Measurements from ENCODE around the gene FBXL17. TPM values are rescaled to one million over a fixed set of nuclear protein-coding genes. Genes with fewer than 3 reads are reported as not detected.

FBXL17 gene
- polyA plus RNA-seq, 1 of the 3 experiments (the other 2 are of a cell fraction) = 4.4 TPM

DNA sequence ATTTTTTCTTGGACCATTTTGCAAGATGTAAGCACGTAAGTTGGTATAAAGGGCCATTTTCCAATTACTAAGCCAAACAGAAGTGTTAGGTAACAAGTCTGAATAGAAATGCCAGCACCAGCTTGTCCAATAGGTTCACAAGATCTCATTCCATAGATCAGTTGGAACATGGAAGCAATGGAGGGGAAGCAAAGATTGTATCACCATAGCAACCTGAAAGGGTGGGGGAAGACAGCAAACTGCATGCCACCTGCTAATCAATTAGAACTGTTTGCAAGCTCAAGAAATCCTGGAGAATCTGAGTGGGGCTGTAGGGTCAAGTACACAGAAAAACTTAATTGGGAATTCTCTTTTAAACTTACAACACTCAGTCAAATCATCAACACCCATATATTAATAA, 446.3 kb downstream of the FBXL17 start:
- ChIA-PET CTCF (interaction anchor here (1.1 kb wide), 1 partner anchor 158 kb away, joined by 3 read pairs; no protein-coding TSS in a partner anchor), POLR2A (no interaction called here)
- Histone ChIP-seq H3K36me3 (replicated peaks in 1 of 2; ENCODE audit: control insufficient read depth in 1 of 2, insufficient read depth in 2 of 2, low read length in 1 of 2) (no peaks in the 10 kb centered on the region), H3K4me3 (ENCODE audit: low read depth in 2 of 2, low read length in 1 of 2) (no peak overlapping the region), H3K79me2 (ENCODE audit: insufficient read depth) (no peaks in the 10 kb centered on the region), H4K20me1 (ENCODE audit: insufficient read depth) (no peaks in the 10 kb centered on the region), H2AFZ (ENCODE audit: low read depth) (no peak overlapping the region), H3K9me2 (no peaks in the 10 kb centered on the region), H3F3A (replicated peaks; ENCODE audit: insufficient read depth) (no peaks in the 10 kb centered on the region), H3K9ac (no peak overlapping the region), H3K27me3 (ENCODE audit: insufficient read depth) (no peaks in the 10 kb centered on the region), H3K4me2 (no peak overlapping the region), H3K27ac (ENCODE audit: low read depth in 2 of 2, low read length in 1 of 2) (no peak overlapping the region), H3K9me3 (no peaks in the 10 kb centered on the region), H3K4me1 (ENCODE audit: control insufficient read depth in 1 of 2, insufficient read depth in 2 of 2, low read depth in 1 of 2, low read length in 1 of 2) (peaks cover 0 to 6% of the 10 kb centered on the region in 2 experiments; a peak in 1 of 4 replicates)
- TF ChIP-seq TCF12 (IDR thresholded peaks at IDR 0.05) = no peak
- no peak for DNase-seq
- 90% methylated on average over 1 of the region's 1 CpG for WGBS (ENCODE audit: low lambda C conversion rate)

DNA sequence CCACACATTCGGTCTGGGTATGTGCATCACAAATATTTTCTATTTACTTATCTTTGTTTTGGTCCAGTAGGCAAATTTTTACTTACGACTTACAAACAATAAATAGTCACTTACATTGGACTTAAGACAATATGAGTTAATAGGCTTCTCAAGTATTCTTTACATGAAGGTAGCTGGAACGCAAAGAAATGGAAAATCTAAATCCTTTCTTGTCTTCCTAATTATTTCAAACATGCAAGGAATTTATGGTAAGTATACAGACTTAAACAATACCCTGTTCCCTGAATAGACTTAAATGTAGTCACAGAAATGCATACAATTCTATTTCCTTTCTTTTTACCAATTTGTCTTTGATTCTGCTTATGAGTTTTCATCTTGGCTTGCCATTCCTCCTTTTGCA, 448.6 kb downstream of the FBXL17 start:
- WGBS (ENCODE audit: low lambda C conversion rate) = 90% methylated on average over 3 of the region's 3 CpGs
- no peaks in the 10 kb centered on the region for H3K36me3 ChIP-seq (replicated peaks in 1 of 2; ENCODE audit: control insufficient read depth in 1 of 2, insufficient read depth in 2 of 2, low read length in 1 of 2)

DNA sequence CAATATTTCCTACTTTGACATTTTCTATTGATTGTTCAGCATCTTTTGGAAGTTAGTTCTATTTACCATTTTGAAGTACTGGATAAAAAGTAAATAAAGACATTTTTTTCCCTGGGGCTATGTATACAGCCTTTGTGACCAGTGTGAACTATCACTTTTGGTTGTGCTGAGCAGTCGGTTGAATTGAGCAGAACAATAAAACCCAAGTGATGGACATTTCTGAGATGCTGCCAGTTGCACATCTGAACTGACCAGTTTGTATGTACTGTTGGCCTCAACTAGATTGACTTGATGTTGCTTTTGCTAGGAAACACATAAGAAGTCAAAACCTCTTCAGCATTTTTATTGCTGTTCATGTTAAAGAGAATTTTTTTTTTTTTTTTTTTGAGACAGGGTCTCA, 451.0 kb downstream of the FBXL17 start:
- H4K20me1 ChIP-seq (ENCODE audit: insufficient read depth) = no peaks in the 10 kb centered on the region
- no peaks in the 10 kb centered on the region for H3K9me2 ChIP-seq
- H3K4me1 ChIP-seq (ENCODE audit: control insufficient read depth in 1 of 2, insufficient read depth in 2 of 2, low read depth in 1 of 2, low read length in 1 of 2) = peaks cover 0 to 3% of the 10 kb centered on the region in 2 experiments; a peak in 2 of 4 replicates
- WGBS (ENCODE audit: low lambda C conversion rate) = 89% methylated on average over 1 of the region's 1 CpG
- no peak overlapping the region for H3K4me3 ChIP-seq (ENCODE audit: low read depth in 2 of 2, low read length in 1 of 2)
- no peak overlapping the region for H3K9ac ChIP-seq
- ChIA-PET CTCF (no interaction called here), POLR2A (no interaction called here)
- no peaks in the 10 kb centered on the region for H3K36me3 ChIP-seq (replicated peaks in 1 of 2; ENCODE audit: control insufficient read depth in 1 of 2, insufficient read depth in 2 of 2, low read length in 1 of 2)
- H3F3A ChIP-seq (replicated peaks; ENCODE audit: insufficient read depth) = no peaks in the 10 kb centered on the region
- H2AFZ ChIP-seq (ENCODE audit: low read depth) = no peak overlapping the region
- no peak overlapping the region for H3K27ac ChIP-seq (ENCODE audit: low read depth in 2 of 2, low read length in 1 of 2)
- TF ChIP-seq, protein P1, sequence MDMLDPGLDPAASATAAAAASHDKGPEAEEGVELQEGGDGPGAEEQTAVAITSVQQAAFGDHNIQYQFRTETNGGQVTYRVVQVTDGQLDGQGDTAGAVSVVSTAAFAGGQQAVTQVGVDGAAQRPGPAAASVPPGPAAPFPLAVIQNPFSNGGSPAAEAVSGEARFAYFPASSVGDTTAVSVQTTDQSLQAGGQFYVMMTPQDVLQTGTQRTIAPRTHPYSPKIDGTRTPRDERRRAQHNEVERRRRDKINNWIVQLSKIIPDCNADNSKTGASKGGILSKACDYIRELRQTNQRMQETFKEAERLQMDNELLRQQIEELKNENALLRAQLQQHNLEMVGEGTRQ (IDR thresholded peaks at IDR 0.05; ENCODE audit: borderline replicate concordance, low read depth, low read length) = no peak
- TF ChIP-seq, protein P2, sequence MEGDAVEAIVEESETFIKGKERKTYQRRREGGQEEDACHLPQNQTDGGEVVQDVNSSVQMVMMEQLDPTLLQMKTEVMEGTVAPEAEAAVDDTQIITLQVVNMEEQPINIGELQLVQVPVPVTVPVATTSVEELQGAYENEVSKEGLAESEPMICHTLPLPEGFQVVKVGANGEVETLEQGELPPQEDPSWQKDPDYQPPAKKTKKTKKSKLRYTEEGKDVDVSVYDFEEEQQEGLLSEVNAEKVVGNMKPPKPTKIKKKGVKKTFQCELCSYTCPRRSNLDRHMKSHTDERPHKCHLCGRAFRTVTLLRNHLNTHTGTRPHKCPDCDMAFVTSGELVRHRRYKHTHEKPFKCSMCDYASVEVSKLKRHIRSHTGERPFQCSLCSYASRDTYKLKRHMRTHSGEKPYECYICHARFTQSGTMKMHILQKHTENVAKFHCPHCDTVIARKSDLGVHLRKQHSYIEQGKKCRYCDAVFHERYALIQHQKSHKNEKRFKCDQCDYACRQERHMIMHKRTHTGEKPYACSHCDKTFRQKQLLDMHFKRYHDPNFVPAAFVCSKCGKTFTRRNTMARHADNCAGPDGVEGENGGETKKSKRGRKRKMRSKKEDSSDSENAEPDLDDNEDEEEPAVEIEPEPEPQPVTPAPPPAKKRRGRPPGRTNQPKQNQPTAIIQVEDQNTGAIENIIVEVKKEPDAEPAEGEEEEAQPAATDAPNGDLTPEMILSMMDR (IDR thresholded peaks at IDR 0.05) = no peak
- TF ChIP-seq JUND (IDR thresholded peaks at IDR 0.05) (no peak), ELF1 (IDR thresholded peaks at IDR 0.05) (no peak), FOSL2 (IDR thresholded peaks at IDR 0.05; ENCODE audit: borderline replicate concordance, low read depth) (no peak), SIN3A (IDR thresholded peaks at IDR 0.05; ENCODE audit: borderline replicate concordance, low read depth, low read length) (no peak), MXI1 (IDR thresholded peaks at IDR 0.05; ENCODE audit: low read depth, low read length) (no peak), CHD2 (IDR thresholded peaks at IDR 0.05; ENCODE audit: low read length, partially characterized antibody) (no peak)
- TF ChIP-seq, protein P3, sequence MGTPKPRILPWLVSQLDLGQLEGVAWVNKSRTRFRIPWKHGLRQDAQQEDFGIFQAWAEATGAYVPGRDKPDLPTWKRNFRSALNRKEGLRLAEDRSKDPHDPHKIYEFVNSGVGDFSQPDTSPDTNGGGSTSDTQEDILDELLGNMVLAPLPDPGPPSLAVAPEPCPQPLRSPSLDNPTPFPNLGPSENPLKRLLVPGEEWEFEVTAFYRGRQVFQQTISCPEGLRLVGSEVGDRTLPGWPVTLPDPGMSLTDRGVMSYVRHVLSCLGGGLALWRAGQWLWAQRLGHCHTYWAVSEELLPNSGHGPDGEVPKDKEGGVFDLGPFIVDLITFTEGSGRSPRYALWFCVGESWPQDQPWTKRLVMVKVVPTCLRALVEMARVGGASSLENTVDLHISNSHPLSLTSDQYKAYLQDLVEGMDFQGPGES (IDR thresholded peaks at IDR 0.05; ENCODE audit: low read depth, low read length) = no peak
- TF ChIP-seq, protein P4, sequence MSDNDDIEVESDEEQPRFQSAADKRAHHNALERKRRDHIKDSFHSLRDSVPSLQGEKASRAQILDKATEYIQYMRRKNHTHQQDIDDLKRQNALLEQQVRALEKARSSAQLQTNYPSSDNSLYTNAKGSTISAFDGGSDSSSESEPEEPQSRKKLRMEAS (IDR thresholded peaks at IDR 0.05; ENCODE audit: low read depth) = no peak
- H3K27me3 ChIP-seq (ENCODE audit: insufficient read depth) = no peaks in the 10 kb centered on the region
- H3K79me2 ChIP-seq (ENCODE audit: insufficient read depth) = no peaks in the 10 kb centered on the region
- H3K9me3 ChIP-seq = no peaks in the 10 kb centered on the region
- no peak for DNase-seq
- H3K4me2 ChIP-seq = no peak overlapping the region

More for the DNA sequence above, 448.6 kb downstream of the FBXL17 start:
- TF ChIP-seq GATA2 (CRISPR knock-in tag; IDR thresholded peaks at IDR 0.05) (no peak), YY1 (IDR thresholded peaks at IDR 0.05; ENCODE audit: low read depth) (no peak), EZH2phosphoT487 (IDR thresholded peaks at IDR 0.05; ENCODE audit: borderline replicate concordance, low read depth) (no peak), FOSL2 (IDR thresholded peaks at IDR 0.05; ENCODE audit: borderline replicate concordance, low read depth) (no peak), SMC3 (IDR thresholded peaks at IDR 0.05; ENCODE audit: low read depth, low read length) (no peak)
- TF ChIP-seq, protein P1 (IDR thresholded peaks at IDR 0.05; ENCODE audit: borderline replicate concordance, low read depth, low read length) = no peak
- ChIA-PET CTCF (interaction anchor here (0.6 kb wide), 1 partner anchor 145 kb away, joined by 3 read pairs; no protein-coding TSS in a partner anchor), POLR2A (no interaction called here)
- H3K27ac ChIP-seq (ENCODE audit: low read depth in 2 of 2, low read length in 1 of 2) = no peak overlapping the region
- H3K4me3 ChIP-seq (ENCODE audit: low read depth in 2 of 2, low read length in 1 of 2) = no peak overlapping the region
- H3F3A ChIP-seq (replicated peaks; ENCODE audit: insufficient read depth) = no peaks in the 10 kb centered on the region
- no peaks in the 10 kb centered on the region for H4K20me1 ChIP-seq (ENCODE audit: insufficient read depth)
- no peaks in the 10 kb centered on the region for H3K79me2 ChIP-seq (ENCODE audit: insufficient read depth)
- no peak overlapping the region for H2AFZ ChIP-seq (ENCODE audit: low read depth)
- no peak for DNase-seq
- H3K27me3 ChIP-seq (ENCODE audit: insufficient read depth) = no peaks in the 10 kb centered on the region
- no peak overlapping the region for H3K4me2 ChIP-seq
- no peaks in the 10 kb centered on the region for H3K9me2 ChIP-seq
- no peak overlapping the region for H3K9ac ChIP-seq
- H3K9me3 ChIP-seq = no peaks in the 10 kb centered on the region
- peaks cover 0 to 8% of the 10 kb centered on the region in 2 experiments; a peak in 2 of 4 replicates for H3K4me1 ChIP-seq (ENCODE audit: control insufficient read depth in 1 of 2, insufficient read depth in 2 of 2, low read depth in 1 of 2, low read length in 1 of 2)

Data from SK-N-SH (cell line).